ENCODE measurements around the gene MMP28. TPM values are rescaled to one million over a fixed set of nuclear protein-coding genes. Genes with fewer than 3 reads are reported as not detected.

MMP28 gene
- polyA plus RNA-seq, 2 of the 4 experiments (the other 2 are of a cell fraction), result 6.6 to 6.7 TPM

- ChIA-PET POLR2A (interaction anchor here (0.5 to 3.9 kb wide), 31 partner anchors 9 to 745 kb away, joined by 3 to 156 read pairs (median 5); partner anchors contain the start of genes MYO19, PEX12 and PIGW), CTCF (interaction anchor here (0.6 to 30.3 kb wide), 21 partner anchors 9 to 675 kb away, joined by 3 to 2039 read pairs (median 4); partner anchors contain the start of genes C17orf50, GAS2L2 and MMP28)
- H3K4me2 ChIP-seq, result peak overlapping the region; percentile 82
- H3K27ac ChIP-seq, result peak overlapping the region; percentile 86 to 97
- DNase-seq (ENCODE audit: low read depth in 1 of 2, low spot score in 1 of 2) (no peak), FAIRE-seq (no peak), ATAC-seq (0 out of 6 replicates have a peak, but pooled peaks of 1 of the 2 experiments have one; percentile 1)
- peaks cover 36% of the 10 kb centered on the region for H3K4me1 ChIP-seq
- H3K9me3 ChIP-seq, result no peaks in the 10 kb centered on the region
- TF ChIP-seq ZSCAN20 (CRISPR knock-in tag; IDR thresholded peaks at IDR 0.05) (no peak), PHF8 (IDR thresholded peaks at IDR 0.05; ENCODE audit: borderline replicate concordance, low read depth) (no peak; the same call in 1 of the 2 replicates), EHF (CRISPR knock-in tag; IDR thresholded peaks at IDR 0.05) (no peak), CEBPB (IDR thresholded peaks at IDR 0.05) (peak; percentile 27 to 49; a peak in 1 of 4 replicates), NFE2L2 (conservative IDR thresholded peaks at IDR 0.05; ENCODE audit: low read length) (no peak), HOXB5 (CRISPR knock-in tag; IDR thresholded peaks at IDR 0.05) (no peak), MYC (IDR thresholded peaks at IDR 0.05; ENCODE audit: borderline replicate concordance, low read length) (no peak), ZNF302 (CRISPR knock-in tag; IDR thresholded peaks at IDR 0.05) (no peak), ATOH8 (CRISPR knock-in tag; IDR thresholded peaks at IDR 0.05; ENCODE audit: low read depth) (no peak), ESRRA (IDR thresholded peaks at IDR 0.05; ENCODE audit: borderline replicate concordance, low read length) (no peak), CTCF (IDR thresholded peaks at IDR 0.05) (no peak), RNF2 (IDR thresholded peaks at IDR 0.05; ENCODE audit: borderline replicate concordance, low read depth) (no peak), RARB (CRISPR knock-in tag; IDR thresholded peaks at IDR 0.05) (0 out of 2 replicates have a peak, but pooled peaks have one; percentile 28), FOSB (CRISPR knock-in tag; IDR thresholded peaks at IDR 0.05) (no peak), TP53 (CRISPR knock-in tag; IDR thresholded peaks at IDR 0.05) (peak; percentile 16; the same call in 1 of the 2 replicates), CHD4 (IDR thresholded peaks at IDR 0.05; ENCODE audit: borderline replicate concordance) (no peak), CBX8 (IDR thresholded peaks at IDR 0.05) (no peak), BCL3 (IDR thresholded peaks at IDR 0.05) (no peak)
- WGBS (ENCODE audit: missing lambda C conversion rate), result 30% methylated on average over 19 of the region's 19 CpGs
- peak overlapping the region; percentile 58 for H3K4me3 ChIP-seq
These were observed 13.0 kb upstream of the MMP28 start for GRCh38 chr17:35808240-35808961.

GRCh38 chr17:35807371-35808144, 12.1 kb upstream of the MMP28 start:
- FAIRE-seq, result no peak
- POLR2A ChIA-PET, result interaction anchor here (1.4 to 3.9 kb wide), 3 partner anchors 22 to 194 kb away, joined by 6 to 156 read pairs (median 12); no protein-coding TSS in a partner anchor
- CTCF ChIA-PET, result interaction anchor here (1.1 to 30.3 kb wide), 8 partner anchors 12 to 194 kb away, joined by 4 to 2039 read pairs (median 8); partner anchors contain the start of genes C17orf50, GAS2L2 and MMP28
- WGBS (ENCODE audit: missing lambda C conversion rate), result 74% methylated on average over 7 of the region's 7 CpGs
- ATAC-seq, result no peak
- DNase-seq (ENCODE audit: low read depth in 1 of 2, low spot score in 1 of 2), result no peak
- peak overlapping the region; percentile 86 to 97 for H3K27ac ChIP-seq
- peaks cover 36% of the 10 kb centered on the region for H3K4me1 ChIP-seq
- no peak overlapping the region for H3K4me3 ChIP-seq
- no peaks in the 10 kb centered on the region for H3K9me3 ChIP-seq
- peak overlapping the region; percentile 82 for H3K4me2 ChIP-seq
- TF ChIP-seq POLR2A (IDR thresholded peaks at IDR 0.05; ENCODE audit: low read length), result no peak
- TF ChIP-seq ATOH8 (CRISPR knock-in tag; IDR thresholded peaks at IDR 0.05; ENCODE audit: low read depth), result no peak
- TF ChIP-seq CBX2 (IDR thresholded peaks at IDR 0.05; ENCODE audit: borderline replicate concordance, low read depth), result no peak
- TF ChIP-seq PBX3 (IDR thresholded peaks at IDR 0.05), result no peak
- TF ChIP-seq FOXS1 (CRISPR knock-in tag; IDR thresholded peaks at IDR 0.05), result no peak
- no peak for TF ChIP-seq ZNF302 (CRISPR knock-in tag; IDR thresholded peaks at IDR 0.05)
- TF ChIP-seq EHMT2 (IDR thresholded peaks at IDR 0.05; ENCODE audit: low read depth), result no peak
- no peak for TF ChIP-seq RFX5 (IDR thresholded peaks at IDR 0.05)
- TF ChIP-seq MAZ (IDR thresholded peaks at IDR 0.05; ENCODE audit: borderline replicate concordance, low read depth, low read length), result no peak
- no peak for TF ChIP-seq SMC3 (IDR thresholded peaks at IDR 0.05)
- TF ChIP-seq HOXB13 (CRISPR knock-in tag; IDR thresholded peaks at IDR 0.05; ENCODE audit: low read depth), result no peak
- no peak for TF ChIP-seq ELK1 (IDR thresholded peaks at IDR 0.05; ENCODE audit: low read depth, low read length)

Data from A549 (cell line).